RWPE2 (cell line): ENCODE data around the gene RHEB.

Source experiments
- ATAC-seq: fragments of 200-7000 bp; cut with Tn5 transposase; 3 replicates; pipeline ENCODE4 v1.9.1; 2021; ENCODE audit warnings: low read depth
- DNase-seq: peaks from one replicate; pipeline ENCODE4 v3.0.0-alpha.2; 2020; ENCODE audit warnings: low spot score
- H3K27ac ChIP-seq: fragments of 450-650 bp; 2 replicates; pipeline ENCODE4 v1.5.1; 2017; ENCODE audit warnings: mild to moderate bottlenecking; ENCODE audit not compliant: poor library complexity, severe bottlenecking
- H3K27me3 ChIP-seq: fragments of 250-450 bp; sonication (Bioruptor Pico); 2 replicates; pipeline ENCODE4 v1.5.1; 2021; ENCODE audit warnings: mild to moderate bottlenecking, moderate library complexity; ENCODE audit not compliant: insufficient read depth, poor library complexity, severe bottlenecking
- H3K36me3 ChIP-seq: fragments of 250-450 bp; sonication (Bioruptor Pico); 2 replicates; pipeline ENCODE4 v1.5.1; 2020; ENCODE audit warnings: low read depth, mild to moderate bottlenecking, moderate library complexity
- H3K4me1 ChIP-seq: fragments of 250-450 bp; sonication (Bioruptor Pico); 2 replicates; pipeline ENCODE4 v1.5.1; 2021; ENCODE audit warnings: mild to moderate bottlenecking, moderate library complexity; ENCODE audit not compliant: insufficient read depth, poor library complexity, severe bottlenecking
- H3K4me3 ChIP-seq: fragments of 250-450 bp; sonication (Bioruptor Pico); 2 replicates; pipeline ENCODE4 v1.5.1; 2021; ENCODE audit warnings: mild to moderate bottlenecking, moderate library complexity; ENCODE audit not compliant: severe bottlenecking
- H3K9me3 ChIP-seq: fragments of 250-450 bp; sonication (Bioruptor Pico); 2 replicates; pipeline ENCODE4 v1.5.1; 2021; ENCODE audit warnings: mild to moderate bottlenecking, moderate library complexity; ENCODE audit not compliant: severe bottlenecking
- CTCF ChIP-seq: fragments of 450-650 bp; IDR thresholded peaks from one replicate; pipeline ENCODE4 v1.5.1; 2017; ENCODE audit warnings: mild to moderate bottlenecking, moderate library complexity; ENCODE audit not compliant: poor library complexity, severe bottlenecking

RHEB gene

GRCh38 chr7:151491859-151492258, 27.8 kb downstream of the RHEB start:
- Histone ChIP-seq H3K9me3 (no peaks in the 10 kb centered on the region), H3K4me1 (peaks cover 36% of the 10 kb centered on the region), H3K36me3 (peaks cover 47% of the 10 kb centered on the region), H3K27ac (peak overlapping the region; percentile 64), H3K4me3 (no peak overlapping the region), H3K27me3 (no peaks in the 10 kb centered on the region)
- DNase-seq, result no peak
- ATAC-seq, result peak; percentile 96
- no peak for TF ChIP-seq CTCF

GRCh38 chr7:151490456-151491105, 29.1 kb downstream of the RHEB start:
- peak overlapping the region; percentile 64 for H3K27ac ChIP-seq
- no peaks in the 10 kb centered on the region for H3K27me3 ChIP-seq
- peaks cover 37% of the 10 kb centered on the region for H3K4me1 ChIP-seq
- H3K9me3 ChIP-seq, result no peaks in the 10 kb centered on the region
- H3K4me3 ChIP-seq, result no peak overlapping the region
- ATAC-seq (no peak), DNase-seq (no peak)
- TF ChIP-seq CTCF, result no peak
- H3K36me3 ChIP-seq, result peaks cover 60% of the 10 kb centered on the region

GRCh38 chr7:151489498-151489897, 30.2 kb downstream of the RHEB start:
- H3K27ac ChIP-seq, result no peak overlapping the region
- H3K36me3 ChIP-seq, result peaks cover 70% of the 10 kb centered on the region
- ATAC-seq, result no peak
- no peak for TF ChIP-seq CTCF
- peaks cover 30% of the 10 kb centered on the region for H3K4me1 ChIP-seq
- no peaks in the 10 kb centered on the region for H3K9me3 ChIP-seq
- no peak overlapping the region for H3K4me3 ChIP-seq
- no peak for DNase-seq
- no peaks in the 10 kb centered on the region for H3K27me3 ChIP-seq

- no peaks in the 10 kb centered on the region for H3K27me3 ChIP-seq
- DNase-seq (no peak), ATAC-seq (no peak)
- no peak overlapping the region for H3K4me3 ChIP-seq
- no peak for TF ChIP-seq CTCF
- peaks cover 26% of the 10 kb centered on the region for H3K4me1 ChIP-seq
- H3K9me3 ChIP-seq, result no peaks in the 10 kb centered on the region
- no peak overlapping the region for H3K27ac ChIP-seq
- peaks cover 84% of the 10 kb centered on the region for H3K36me3 ChIP-seq
Measured at GRCh38 chr7:151488096-151488495, 31.6 kb downstream of the RHEB start.

- no peak for TF ChIP-seq CTCF
- peaks cover 93% of the 10 kb centered on the region for H3K36me3 ChIP-seq
Measured at GRCh38 chr7:151487228-151487627, 32.5 kb downstream of the RHEB start.

More at GRCh38 chr7:151487228-151487627, 32.5 kb downstream of the RHEB start:
- Histone ChIP-seq H3K4me3 (no peak overlapping the region), H3K27me3 (no peaks in the 10 kb centered on the region), H3K4me1 (peaks cover 23% of the 10 kb centered on the region), H3K9me3 (no peaks in the 10 kb centered on the region), H3K27ac (no peak overlapping the region)
- DNase-seq, result no peak
- no peak for ATAC-seq
